ENCODE results near the gene FFAR2.
A peak's percentile ranks its signal among the peaks of the same experiment; 100 is the strongest.

The FFAR2 gene

DNA sequence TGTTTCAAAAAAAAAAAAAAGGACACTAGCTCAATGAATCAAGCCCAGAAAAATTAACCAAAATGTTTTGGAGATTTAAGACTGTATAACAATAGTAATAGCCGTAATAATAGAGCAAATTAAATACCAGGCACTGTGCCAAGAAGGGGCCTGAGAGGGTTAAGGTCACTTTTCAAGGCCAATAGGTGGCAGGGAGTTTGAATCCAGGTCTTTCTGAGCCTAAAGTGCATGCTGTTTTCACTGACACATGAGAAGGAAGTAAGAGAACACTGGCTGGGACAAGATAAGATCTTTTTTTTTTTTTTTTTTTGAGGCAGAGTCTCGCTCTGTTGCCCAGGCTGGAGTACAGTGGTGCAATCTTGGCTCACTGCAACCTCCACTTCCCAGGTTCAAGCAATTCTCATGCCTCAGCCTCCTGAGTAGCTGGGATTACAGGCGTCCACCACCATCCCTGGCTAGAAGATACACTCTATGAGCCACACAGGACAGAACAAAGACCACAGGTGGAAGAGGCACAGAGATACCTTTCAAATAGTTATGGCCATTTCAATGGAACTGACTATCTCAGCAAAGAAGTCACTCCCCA, 7.7 kb downstream of the FFAR2 start:
- TF ChIP-seq POLR2A (IDR thresholded peaks at IDR 0.05; ENCODE audit: extremely low read depth, insufficient read length): no peak
- DNase-seq (ENCODE audit: low read depth): no peak
- no peak overlapping the region for H3K4me3 ChIP-seq (ENCODE audit: low read depth, low read length)

DNA sequence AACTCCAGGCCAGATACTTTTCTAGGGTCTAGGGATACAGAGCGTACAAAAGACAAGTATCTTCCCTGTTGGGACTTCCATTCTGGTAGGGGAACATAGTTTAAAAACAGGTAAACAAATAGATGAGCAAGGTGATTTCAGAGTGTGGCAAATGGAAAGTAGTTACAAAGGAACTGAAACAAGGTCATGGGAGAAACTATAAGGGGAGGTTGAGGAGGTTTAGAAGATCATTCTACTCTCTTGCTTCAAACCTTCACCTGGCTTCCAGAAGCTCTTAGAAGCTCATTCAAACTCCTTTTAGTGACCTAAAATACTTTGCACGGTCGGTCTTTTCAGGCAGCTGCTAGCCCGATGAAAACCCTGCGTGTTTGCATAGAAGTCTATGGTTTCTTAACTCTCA, 9.1 kb downstream of the FFAR2 start:
- DNase-seq (ENCODE audit: low read depth): no peak
- TF ChIP-seq POLR2A (IDR thresholded peaks at IDR 0.05; ENCODE audit: extremely low read depth, insufficient read length) (no peak), MYC (IDR thresholded peaks at IDR 0.05; ENCODE audit: low read depth, low read length) (no peak)
- TF ChIP-seq, protein P1, sequence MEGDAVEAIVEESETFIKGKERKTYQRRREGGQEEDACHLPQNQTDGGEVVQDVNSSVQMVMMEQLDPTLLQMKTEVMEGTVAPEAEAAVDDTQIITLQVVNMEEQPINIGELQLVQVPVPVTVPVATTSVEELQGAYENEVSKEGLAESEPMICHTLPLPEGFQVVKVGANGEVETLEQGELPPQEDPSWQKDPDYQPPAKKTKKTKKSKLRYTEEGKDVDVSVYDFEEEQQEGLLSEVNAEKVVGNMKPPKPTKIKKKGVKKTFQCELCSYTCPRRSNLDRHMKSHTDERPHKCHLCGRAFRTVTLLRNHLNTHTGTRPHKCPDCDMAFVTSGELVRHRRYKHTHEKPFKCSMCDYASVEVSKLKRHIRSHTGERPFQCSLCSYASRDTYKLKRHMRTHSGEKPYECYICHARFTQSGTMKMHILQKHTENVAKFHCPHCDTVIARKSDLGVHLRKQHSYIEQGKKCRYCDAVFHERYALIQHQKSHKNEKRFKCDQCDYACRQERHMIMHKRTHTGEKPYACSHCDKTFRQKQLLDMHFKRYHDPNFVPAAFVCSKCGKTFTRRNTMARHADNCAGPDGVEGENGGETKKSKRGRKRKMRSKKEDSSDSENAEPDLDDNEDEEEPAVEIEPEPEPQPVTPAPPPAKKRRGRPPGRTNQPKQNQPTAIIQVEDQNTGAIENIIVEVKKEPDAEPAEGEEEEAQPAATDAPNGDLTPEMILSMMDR (IDR thresholded peaks at IDR 0.05; ENCODE audit: low read depth, low read length): no peak
- TF ChIP-seq, protein P2, sequence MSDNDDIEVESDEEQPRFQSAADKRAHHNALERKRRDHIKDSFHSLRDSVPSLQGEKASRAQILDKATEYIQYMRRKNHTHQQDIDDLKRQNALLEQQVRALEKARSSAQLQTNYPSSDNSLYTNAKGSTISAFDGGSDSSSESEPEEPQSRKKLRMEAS (IDR thresholded peaks at IDR 0.05; ENCODE audit: low read depth, low read length): no peak
- H3K4me3 ChIP-seq (ENCODE audit: low read depth, low read length): no peak overlapping the region

DNA sequence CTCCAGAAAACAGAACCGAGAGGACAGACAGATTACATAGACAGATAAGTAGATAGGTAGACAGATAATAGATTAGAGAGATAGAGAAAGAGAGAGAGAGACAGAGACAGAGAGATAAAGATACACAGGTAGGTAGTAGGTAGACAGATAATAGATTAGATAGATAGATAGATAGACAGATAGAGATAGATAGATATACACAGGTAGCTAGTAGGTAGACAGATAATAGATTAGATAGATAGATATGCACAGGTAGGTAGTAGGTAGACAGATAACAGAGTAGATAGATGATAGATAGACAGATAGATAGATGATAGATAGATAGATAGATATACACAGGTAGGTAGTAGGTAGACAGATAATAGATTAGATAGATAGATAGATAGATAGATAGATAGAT, 10.1 kb downstream of the FFAR2 start:
- TF ChIP-seq, protein P2 (IDR thresholded peaks at IDR 0.05; ENCODE audit: low read depth, low read length): no peak
- no peak for TF ChIP-seq MYC (IDR thresholded peaks at IDR 0.05; ENCODE audit: low read depth, low read length)
- TF ChIP-seq, protein P1 (IDR thresholded peaks at IDR 0.05; ENCODE audit: low read depth, low read length): no peak
- TF ChIP-seq POLR2A (IDR thresholded peaks at IDR 0.05; ENCODE audit: extremely low read depth, insufficient read length): no peak
- H3K4me3 ChIP-seq (ENCODE audit: low read depth, low read length): no peak overlapping the region
- DNase-seq (ENCODE audit: low read depth): no peak

DNA sequence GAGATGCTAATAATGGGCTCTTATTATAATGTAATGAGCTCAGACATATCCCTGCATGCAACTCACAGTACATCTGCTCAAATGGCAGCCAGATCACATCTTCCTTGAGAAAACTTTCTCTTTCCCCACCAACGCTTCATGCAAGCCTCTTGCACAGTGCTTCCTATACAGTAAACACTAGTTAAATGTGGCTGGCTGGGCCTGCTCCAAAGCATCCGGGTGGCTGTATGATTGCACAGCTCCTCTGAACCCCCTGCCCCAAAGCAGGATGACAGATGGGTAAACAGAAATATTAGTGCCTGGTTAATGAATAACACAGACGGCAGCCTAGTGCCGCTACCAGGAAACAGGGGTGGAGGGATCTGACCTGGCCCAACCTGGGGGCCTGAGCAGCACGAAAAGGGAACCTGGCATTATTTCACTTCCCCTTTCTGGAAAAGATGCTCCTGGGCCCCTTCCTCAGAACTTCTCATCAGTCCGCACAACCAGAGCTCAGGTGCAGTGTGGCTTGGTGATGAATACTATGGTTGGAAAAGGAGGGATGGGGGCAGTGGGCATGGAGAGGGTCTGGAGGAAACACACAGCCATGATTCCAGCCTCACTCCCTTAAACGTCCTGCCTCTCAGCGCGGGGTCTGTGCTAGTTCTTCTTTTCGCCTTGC, 10.8 kb downstream of the FFAR2 start:
- H3K4me3 ChIP-seq (ENCODE audit: low read depth, low read length): no peak overlapping the region
- TF ChIP-seq POLR2A (IDR thresholded peaks at IDR 0.05; ENCODE audit: extremely low read depth, insufficient read length) (no peak), MYC (IDR thresholded peaks at IDR 0.05; ENCODE audit: low read depth, low read length) (no peak)
- TF ChIP-seq, protein P2 (IDR thresholded peaks at IDR 0.05; ENCODE audit: low read depth, low read length): no peak
- TF ChIP-seq, protein P1 (IDR thresholded peaks at IDR 0.05; ENCODE audit: low read depth, low read length): no peak
- peak; percentile 39 for DNase-seq (ENCODE audit: low read depth)

DNA sequence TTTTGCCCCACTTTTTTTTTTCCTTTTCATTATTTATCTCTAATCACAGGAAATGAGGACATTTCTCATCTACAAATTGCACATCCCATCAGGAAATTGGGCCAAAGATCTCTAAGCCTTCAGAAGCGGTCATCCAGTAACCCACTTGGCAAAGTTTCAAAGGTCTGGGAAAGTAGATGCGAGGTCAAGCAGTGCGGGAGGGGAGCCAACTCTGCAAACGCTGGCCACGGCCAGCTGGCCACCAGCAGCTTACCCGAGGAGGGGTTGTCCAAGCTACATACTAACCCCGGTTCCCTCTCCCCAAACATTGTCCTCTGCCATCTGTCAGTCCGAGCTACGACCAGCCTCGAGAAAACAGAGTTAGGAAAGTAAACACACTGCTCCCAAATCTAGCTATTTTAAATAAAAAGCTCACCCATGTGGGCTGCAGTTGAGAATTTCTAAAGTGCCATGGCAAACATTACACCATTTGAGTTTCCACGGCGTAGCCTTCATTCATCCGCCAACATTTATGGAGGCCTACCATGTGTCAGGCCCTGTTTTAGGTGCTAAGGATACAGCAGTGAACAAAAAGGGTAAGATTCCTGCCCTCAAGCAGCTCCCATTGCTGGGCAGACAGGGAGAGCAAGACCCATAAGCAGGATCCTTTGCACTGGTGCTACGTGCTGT, 11.5 kb downstream of the FFAR2 start:
- no peak for DNase-seq (ENCODE audit: low read depth)
- no peak for TF ChIP-seq MYC (IDR thresholded peaks at IDR 0.05; ENCODE audit: low read depth, low read length)
- TF ChIP-seq, protein P1 (IDR thresholded peaks at IDR 0.05; ENCODE audit: low read depth, low read length): no peak
- TF ChIP-seq, protein P2 (IDR thresholded peaks at IDR 0.05; ENCODE audit: low read depth, low read length): no peak
- no peak for TF ChIP-seq POLR2A (IDR thresholded peaks at IDR 0.05; ENCODE audit: extremely low read depth, insufficient read length)
- H3K4me3 ChIP-seq (ENCODE audit: low read depth, low read length): no peak overlapping the region

DNA sequence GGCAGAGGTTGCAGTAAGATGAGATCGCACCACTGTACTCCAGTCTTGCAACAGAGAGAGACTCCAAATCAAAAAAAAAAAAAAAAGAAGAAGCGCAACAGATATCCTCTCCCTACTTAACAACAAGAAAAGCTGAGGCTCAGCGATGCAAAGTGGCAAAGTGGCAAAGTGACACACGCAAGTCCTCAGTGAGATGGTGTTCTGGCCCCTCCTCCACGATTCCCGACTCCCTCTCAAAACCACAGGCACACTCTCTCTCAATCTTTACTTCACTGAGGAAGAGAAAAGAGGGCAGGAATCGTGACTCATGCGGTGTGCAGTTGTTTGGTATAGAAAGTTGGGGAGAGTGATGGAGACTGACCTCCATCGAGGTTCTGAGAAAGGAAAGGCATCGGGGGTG, 12.6 kb downstream of the FFAR2 start:
- peak; percentile 40 for DNase-seq (ENCODE audit: low read depth)
- no peak overlapping the region for H3K4me3 ChIP-seq (ENCODE audit: low read depth, low read length)
- no peak for TF ChIP-seq POLR2A (IDR thresholded peaks at IDR 0.05; ENCODE audit: extremely low read depth, insufficient read length)
- TF ChIP-seq, protein P2 (IDR thresholded peaks at IDR 0.05; ENCODE audit: low read depth, low read length): no peak

All from NB4 (cell line).